B cell (primary cell): ENCODE results near the gene ARSI. TPM values are rescaled to one million over a fixed set of nuclear protein-coding genes. Genes with fewer than 3 reads are reported as not detected.

Experiments
- ATAC-seq: fragments of 200-7000 bp; cut with Tn5 transposase; one replicate; pipeline ENCODE4 v1.10.0; 2021; ENCODE audit warnings: low read depth, mild to moderate bottlenecking, moderate number of reproducible peaks, moderate library complexity
- CTCF ChIA-PET: fragments of 350-600 bp; sonication (Branson Sonifier 250); formaldehyde crosslinking; loops from one replicate; lab custom pipeline; 2021; ENCODE audit warnings: antibody characterized with exemption, inconsistent platforms; lab: Charles Lee
- POLR2A ChIA-PET: fragments of 350-600 bp; sonication (Branson Sonifier 250); formaldehyde crosslinking; loops from one replicate; lab custom pipeline; 2021; ENCODE audit warnings: antibody characterized with exemption; lab: Charles Lee
- DNase-seq: peaks from one replicate; pipeline ENCODE4 v3.0.0; 2013
- H2AFZ ChIP-seq: 2 replicates; pipeline ENCODE4 v1.6.1; 2012; ENCODE audit warnings: mild to moderate bottlenecking, low read depth, low read length; ENCODE audit not compliant: insufficient read depth, poor library complexity, severe bottlenecking
- H3K27ac ChIP-seq, 2 donors: 1 replicate in 1 of 2; 2 replicates in 1 of 2; pipeline ENCODE4 v1.5.1; 2012 to 2013; ENCODE audit warnings: low read length in 2 of 2, mild to moderate bottlenecking in 2 of 2, moderate library complexity in 1 of 2
- H3K27me3 ChIP-seq, 4 experiments: fragments of 200-600 bp in 1 of 4; sonication (generic) in 1 of 4; replicated peaks in 1 of 4; 1 replicate in 2 of 4; 2 replicates in 2 of 4; pipeline versions ENCODE4 v1.6.1 to v1.7.0; 2013 to 2016; ENCODE audit warnings: low read length in 3 of 4, mild to moderate bottlenecking in 2 of 4, mixed read lengths in 1 of 4, moderate library complexity in 1 of 4; ENCODE audit not compliant: insufficient read depth in 4 of 4, control insufficient read depth in 3 of 4; ENCODE audit errors: control extremely low read depth in 1 of 4
- H3K36me3 ChIP-seq, 2 experiments: replicated peaks in 1 of 2; 1 replicate in 1 of 2; 2 replicates in 1 of 2; pipeline versions ENCODE4 v1.6.1 to v1.7.1; 2013; ENCODE audit warnings: low read length in 1 of 2; ENCODE audit not compliant: insufficient read depth in 2 of 2, control insufficient read depth in 1 of 2; ENCODE audit errors: control extremely low read depth in 1 of 2, extremely low read depth in 1 of 2
- H3K4me1 ChIP-seq, 2 donors: fragments of 200-600 bp in 1 of 2; sonication (generic) in 1 of 2; 1 replicate in 1 of 2; 2 replicates in 1 of 2; pipeline versions ENCODE4 v1.5.1 to v1.6.1; 2013 to 2017; ENCODE audit warnings: low read length in 2 of 2; ENCODE audit not compliant: control insufficient read depth in 2 of 2, insufficient read depth in 2 of 2
- H3K4me2 ChIP-seq: replicated peaks from 2 replicates; pipeline ENCODE3; 2012; ENCODE audit warnings: mild to moderate bottlenecking, low read depth, low read length; ENCODE audit not compliant: poor library complexity, severe bottlenecking
- H3K4me3 ChIP-seq, 5 experiments: fragments of 200-600 bp in 1 of 5; sonication (generic) in 1 of 5; 1 replicate in 3 of 5; 2 replicates in 2 of 5; pipeline versions ENCODE4 v1.5.1 to v1.7.0; 2011 to 2016; ENCODE audit warnings: low read length in 4 of 5, mild to moderate bottlenecking in 4 of 5, low read depth in 2 of 5, control low read depth in 1 of 5, moderate library complexity in 1 of 5; ENCODE audit not compliant: insufficient read depth in 1 of 5; ENCODE audit errors: control extremely low read depth in 1 of 5, extremely low read depth in 1 of 5
- H3K79me2 ChIP-seq: fragments of 200-600 bp; sonication (generic); one replicate; pipeline ENCODE4 v1.6.0; 2016; ENCODE audit warnings: low read length; ENCODE audit not compliant: control insufficient read depth, insufficient read depth
- H3K9ac ChIP-seq: fragments of 200-600 bp; sonication (generic); 2 replicates; pipeline ENCODE4 v1.6.1; 2017; ENCODE audit warnings: mild to moderate bottlenecking, low read length, moderate library complexity
- H3K9me3 ChIP-seq, 3 donors: one replicate each; pipeline versions ENCODE4 v1.6.1 to v1.7.1; 2013; ENCODE audit warnings: low read length in 2 of 3; ENCODE audit not compliant: control insufficient read depth in 2 of 3, insufficient read depth in 1 of 3; ENCODE audit errors: control extremely low read depth in 1 of 3
- H4K20me1 ChIP-seq: 2 replicates; pipeline ENCODE4 v1.6.0; 2012; ENCODE audit warnings: mild to moderate bottlenecking, low read length; ENCODE audit not compliant: insufficient read depth, control insufficient read depth, poor library complexity, severe bottlenecking
- H3K27ac Mint-ChIP-seq: one replicate; pipeline ENCODE4 v1.8.0; 2021; ENCODE audit warnings: mixed read lengths
- H3K27me3 Mint-ChIP-seq: one replicate; pipeline ENCODE4 v1.8.0; 2021; ENCODE audit warnings: mixed read lengths
- H3K4me1 Mint-ChIP-seq: one replicate; pipeline ENCODE4 v1.8.0; 2021; ENCODE audit warnings: mixed read lengths
- H3K4me3 Mint-ChIP-seq: one replicate; pipeline ENCODE4 v1.8.0; 2021; ENCODE audit warnings: mixed read lengths
- H3K9me3 Mint-ChIP-seq: one replicate; pipeline ENCODE4 v1.8.0; 2022; ENCODE audit warnings: mixed read lengths; ENCODE audit not compliant: insufficient read depth
- CTCF ChIP-seq: fragments of 200-600 bp; IDR thresholded peaks from one replicate; pipeline ENCODE4 v1.8.0; 2022; ENCODE audit warnings: antibody characterized with exemption, mild to moderate bottlenecking
- EZH2 ChIP-seq: IDR thresholded peaks from 2 replicates; pipeline ENCODE4 v1.6.1; 2012; ENCODE audit warnings: borderline replicate concordance, low read depth, mild to moderate bottlenecking, moderate library complexity, low read length; ENCODE audit not compliant: insufficient read depth, poor library complexity, severe bottlenecking
- WGBS: methylation state at CpG from one replicate; pipeline ENCODE4 v1.1.5; 2013; ENCODE audit warnings: missing lambda C conversion rate; ENCODE audit not compliant: insufficient coverage; 5-methylcytosine and 5-hydroxymethylcytosine counted together
- intact Hi-C: fragments of 100-400 bp; cut with micrococcal nuclease; formaldehyde crosslinking; loops from one replicate; pipeline ENCODE4 v1.10.0; 2022
- polyA plus RNA-seq: library from polyadenylated mRNA; depleted of rRNA; stranded (reverse); fragments of >200 nt; gene quantifications from 2 replicates; pipeline ENCODE4 v1.2.3, GENCODE V29; 2012
- total RNA-seq, 2 donors: library from RNA; stranded (reverse); fragments of 120-200 nt in 1 of 2; gene quantifications; 1 replicate in 1 of 2; 2 replicates in 1 of 2; pipeline versions ENCODE4 v1.2.3 to v1.2.4, GENCODE V29; 2013 to 2022

ARSI gene
- total and polyA plus RNA-seq, 2 donors (not counting 1 experiment from before 2014, with no cell fraction given), result not detected

GRCh38 chr5:150305557-150305956 is 2.9 kb upstream of the ARSI start:
- Mint-ChIP-seq H3K9me3 (no peaks in the 10 kb centered on the region), H3K4me1 (peaks cover 2% of the 10 kb centered on the region), H3K27me3 (peaks cover 34% of the 10 kb centered on the region), H3K4me3 (no peak overlapping the region), H3K27ac (no peak overlapping the region)
- Histone ChIP-seq H3K4me3 (no peak overlapping the region), H3K27ac (no peak overlapping the region), H3K4me1 (peaks cover 0 to 14% of the 10 kb centered on the region in 2 donors), H3K9me3 (peaks cover 0 to 6% (median 0%) of the 10 kb centered on the region in 3 donors), H3K9ac (no peak overlapping the region), H3K27me3 (peaks cover 0 to 25% (median 18%) of the 10 kb centered on the region in 4 experiments), H3K79me2 (no peaks in the 10 kb centered on the region), H4K20me1 (no peaks in the 10 kb centered on the region), H3K36me3 (no peaks in the 10 kb centered on the region), H2AFZ (no peak overlapping the region), H3K4me2 (no peak overlapping the region)
- intact Hi-C loops, result no loop called here
- no CpG with 5 or more reads among the region's 1 CpG for WGBS
- no peak for TF ChIP-seq EZH2
- TF ChIP-seq CTCF, result no peak
- no peak for DNase-seq
- ChIA-PET POLR2A (no interaction called here), CTCF (no interaction called here)
- no peak for ATAC-seq

- ChIA-PET CTCF (no interaction called here), POLR2A (no interaction called here)
- Mint-ChIP-seq H3K27ac (no peak overlapping the region), H3K27me3 (peaks cover 39% of the 10 kb centered on the region), H3K4me1 (peaks cover 2% of the 10 kb centered on the region), H3K9me3 (no peaks in the 10 kb centered on the region), H3K4me3 (no peak overlapping the region)
- no peak for TF ChIP-seq EZH2
- no peak for TF ChIP-seq CTCF
- Histone ChIP-seq H3K79me2 (no peaks in the 10 kb centered on the region), H3K9me3 (peaks cover 0 to 6% (median 0%) of the 10 kb centered on the region in 3 donors), H3K27ac (no peak overlapping the region), H3K4me2 (no peak overlapping the region), H3K4me1 (peaks cover 0 to 14% of the 10 kb centered on the region in 2 donors), H3K36me3 (no peaks in the 10 kb centered on the region), H3K4me3 (no peak overlapping the region), H3K9ac (no peak overlapping the region), H4K20me1 (no peaks in the 10 kb centered on the region), H2AFZ (no peak overlapping the region), H3K27me3 (peaks cover 0 to 25% (median 18%) of the 10 kb centered on the region in 4 experiments)
- intact Hi-C loops, result no loop called here
- WGBS, result 86% methylated on average over 2 of the region's 2 CpGs
- ATAC-seq, result no peak
- DNase-seq, result no peak
Measured at GRCh38 chr5:150305095-150305494, 2.4 kb upstream of the ARSI start.
